Neural cell (in vitro differentiated cells): ENCODE data around the gene SAA2.

ENCODE experiments used
- EZH2 ChIP-seq: fragments of 200-600, 300-800 bp; shearing (Covaris generic), sonication (generic); IDR thresholded peaks from 2 replicates; pipeline ENCODE4 v1.6.1; 2014; ENCODE audit warnings: antibody characterized with exemption, low read length, borderline replicate concordance, mild to moderate bottlenecking; ENCODE audit not compliant: insufficient read depth, poor library complexity, severe bottlenecking
- MXI1 ChIP-seq: fragments of 450-650 bp; conservative IDR thresholded peaks from 2 replicates; pipeline ENCODE4 v1.6.1; 2014; ENCODE audit warnings: antibody characterized with exemption, mild to moderate bottlenecking; ENCODE audit not compliant: poor library complexity, severe bottlenecking
- POLR2AphosphoS5 ChIP-seq: IDR thresholded peaks from 2 replicates; pipeline ENCODE4 v1.6.1; 2012
- TF ChIP-seq, protein P1 (sequence below): fragments of 450-650 bp; IDR thresholded peaks from 2 replicates; pipeline ENCODE4 v1.5.1; 2014; ENCODE audit warnings: antibody characterized with exemption, mild to moderate bottlenecking, moderate library complexity; ENCODE audit not compliant: poor library complexity, severe bottlenecking

- no peak for TF ChIP-seq POLR2AphosphoS5
- TF ChIP-seq, protein P1, sequence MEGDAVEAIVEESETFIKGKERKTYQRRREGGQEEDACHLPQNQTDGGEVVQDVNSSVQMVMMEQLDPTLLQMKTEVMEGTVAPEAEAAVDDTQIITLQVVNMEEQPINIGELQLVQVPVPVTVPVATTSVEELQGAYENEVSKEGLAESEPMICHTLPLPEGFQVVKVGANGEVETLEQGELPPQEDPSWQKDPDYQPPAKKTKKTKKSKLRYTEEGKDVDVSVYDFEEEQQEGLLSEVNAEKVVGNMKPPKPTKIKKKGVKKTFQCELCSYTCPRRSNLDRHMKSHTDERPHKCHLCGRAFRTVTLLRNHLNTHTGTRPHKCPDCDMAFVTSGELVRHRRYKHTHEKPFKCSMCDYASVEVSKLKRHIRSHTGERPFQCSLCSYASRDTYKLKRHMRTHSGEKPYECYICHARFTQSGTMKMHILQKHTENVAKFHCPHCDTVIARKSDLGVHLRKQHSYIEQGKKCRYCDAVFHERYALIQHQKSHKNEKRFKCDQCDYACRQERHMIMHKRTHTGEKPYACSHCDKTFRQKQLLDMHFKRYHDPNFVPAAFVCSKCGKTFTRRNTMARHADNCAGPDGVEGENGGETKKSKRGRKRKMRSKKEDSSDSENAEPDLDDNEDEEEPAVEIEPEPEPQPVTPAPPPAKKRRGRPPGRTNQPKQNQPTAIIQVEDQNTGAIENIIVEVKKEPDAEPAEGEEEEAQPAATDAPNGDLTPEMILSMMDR, result no peak
- TF ChIP-seq EZH2, result no peak
- no peak for TF ChIP-seq MXI1
Observed at GRCh38 chr11:18209058-18209457, 39.4 kb downstream of the SAA2 start.
